ENCODE results near the gene CCDC81.

Gene CCDC81

DNA sequence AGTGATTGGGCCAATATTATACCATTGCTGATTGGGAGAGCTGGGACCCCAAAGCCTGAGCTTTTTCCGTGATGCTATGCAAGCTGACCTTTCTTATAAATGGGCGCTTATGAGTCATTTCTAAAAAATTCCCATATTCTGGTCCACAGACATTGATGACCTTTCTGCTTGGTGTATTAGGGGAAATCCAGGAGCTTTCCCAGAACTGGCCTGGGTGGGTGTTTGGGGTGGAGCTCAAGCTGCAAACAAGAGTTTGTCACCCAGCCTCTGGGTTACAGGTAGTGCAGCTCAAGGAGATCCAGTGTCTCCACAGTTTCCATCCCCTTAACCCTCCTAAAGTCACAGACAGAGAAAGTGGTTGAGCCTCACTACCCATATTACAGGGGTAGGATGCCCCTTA is 67.7 kb downstream of the CCDC81 start:
- no peak for DNase-seq (ENCODE audit: low spot score)
- TF ChIP-seq, protein P1, sequence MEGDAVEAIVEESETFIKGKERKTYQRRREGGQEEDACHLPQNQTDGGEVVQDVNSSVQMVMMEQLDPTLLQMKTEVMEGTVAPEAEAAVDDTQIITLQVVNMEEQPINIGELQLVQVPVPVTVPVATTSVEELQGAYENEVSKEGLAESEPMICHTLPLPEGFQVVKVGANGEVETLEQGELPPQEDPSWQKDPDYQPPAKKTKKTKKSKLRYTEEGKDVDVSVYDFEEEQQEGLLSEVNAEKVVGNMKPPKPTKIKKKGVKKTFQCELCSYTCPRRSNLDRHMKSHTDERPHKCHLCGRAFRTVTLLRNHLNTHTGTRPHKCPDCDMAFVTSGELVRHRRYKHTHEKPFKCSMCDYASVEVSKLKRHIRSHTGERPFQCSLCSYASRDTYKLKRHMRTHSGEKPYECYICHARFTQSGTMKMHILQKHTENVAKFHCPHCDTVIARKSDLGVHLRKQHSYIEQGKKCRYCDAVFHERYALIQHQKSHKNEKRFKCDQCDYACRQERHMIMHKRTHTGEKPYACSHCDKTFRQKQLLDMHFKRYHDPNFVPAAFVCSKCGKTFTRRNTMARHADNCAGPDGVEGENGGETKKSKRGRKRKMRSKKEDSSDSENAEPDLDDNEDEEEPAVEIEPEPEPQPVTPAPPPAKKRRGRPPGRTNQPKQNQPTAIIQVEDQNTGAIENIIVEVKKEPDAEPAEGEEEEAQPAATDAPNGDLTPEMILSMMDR (IDR thresholded peaks at IDR 0.05; ENCODE audit: extremely low read depth, insufficient read depth, missing control alignments): no peak
- in situ Hi-C loops (cut with MboI; ENCODE audit: low pct_unique_long_range_greater_than_20kb, low sequenced_read_pairs, unreplicated experiment): no loop called here

DNA sequence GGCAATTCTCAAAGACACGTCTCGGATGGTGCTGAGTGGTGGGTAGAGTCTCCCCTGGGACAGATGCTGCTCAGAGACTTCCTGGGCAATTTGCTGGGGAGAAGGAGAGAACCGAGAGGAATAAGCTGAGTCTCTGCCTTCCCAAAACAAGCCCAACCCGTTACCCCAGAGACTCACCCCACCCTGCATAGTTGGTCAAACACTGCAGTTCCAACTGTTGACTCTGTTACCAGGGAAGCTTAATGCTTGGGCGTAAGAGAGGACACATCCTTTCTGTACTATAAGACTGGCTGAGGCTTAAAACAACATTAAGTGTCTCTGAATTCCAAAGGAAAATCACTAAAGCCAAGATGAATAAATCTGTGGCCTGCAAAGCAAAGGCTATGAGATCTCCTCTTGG is 68.1 kb downstream of the CCDC81 start:
- in situ Hi-C loops (cut with MboI; ENCODE audit: low pct_unique_long_range_greater_than_20kb, low sequenced_read_pairs, unreplicated experiment): no loop called here
- DNase-seq (ENCODE audit: low spot score): no peak
- TF ChIP-seq, protein P1 (IDR thresholded peaks at IDR 0.05; ENCODE audit: extremely low read depth, insufficient read depth, missing control alignments): no peak

DNA sequence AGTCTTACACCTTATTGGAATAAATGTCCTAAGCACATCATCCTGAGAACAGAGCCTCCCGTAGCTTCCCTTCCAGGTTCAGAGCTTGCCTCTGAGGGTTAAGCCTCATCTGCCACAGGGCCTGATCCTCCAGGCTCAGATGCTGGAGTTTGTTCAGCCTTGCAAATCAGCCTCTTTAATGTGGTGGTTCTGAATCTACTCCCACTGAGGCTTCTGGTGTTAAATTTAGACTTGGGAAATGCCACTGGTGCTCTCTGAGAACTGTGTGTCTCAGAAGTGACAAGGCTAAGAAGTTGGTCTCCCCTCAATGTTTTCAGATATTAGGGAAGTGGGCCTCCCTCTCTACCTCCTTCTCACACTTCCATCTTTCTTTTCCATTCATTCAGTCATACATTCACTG is 68.7 kb downstream of the CCDC81 start:
- in situ Hi-C loops (cut with MboI; ENCODE audit: low pct_unique_long_range_greater_than_20kb, low sequenced_read_pairs, unreplicated experiment): no loop called here
- TF ChIP-seq, protein P1 (IDR thresholded peaks at IDR 0.05; ENCODE audit: extremely low read depth, insufficient read depth, missing control alignments): no peak
- no peak for DNase-seq (ENCODE audit: low spot score)

DNA sequence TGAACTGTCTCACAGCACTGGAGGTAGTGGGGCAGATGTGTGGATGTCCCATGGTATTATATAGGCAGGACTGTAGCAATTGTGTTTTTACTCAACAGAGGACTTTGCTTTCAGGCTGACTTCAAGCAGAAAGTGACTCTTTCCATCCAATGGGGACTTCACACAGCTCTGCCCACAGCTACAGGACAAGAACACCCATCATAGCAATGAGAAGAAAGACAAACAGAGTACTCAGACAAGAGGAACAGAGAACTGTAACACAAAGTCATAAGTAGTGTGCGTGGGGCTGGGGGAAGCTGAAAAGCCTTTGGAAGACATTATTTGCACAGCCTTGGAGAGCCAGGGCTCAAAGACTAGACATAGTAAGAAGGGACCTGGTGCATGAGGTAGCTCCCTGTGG is 70.3 kb downstream of the CCDC81 start:
- TF ChIP-seq, protein P1 (IDR thresholded peaks at IDR 0.05; ENCODE audit: extremely low read depth, insufficient read depth, missing control alignments): no peak
- in situ Hi-C loops (cut with MboI; ENCODE audit: low pct_unique_long_range_greater_than_20kb, low sequenced_read_pairs, unreplicated experiment): no loop called here
- DNase-seq (ENCODE audit: low spot score): no peak

DNA sequence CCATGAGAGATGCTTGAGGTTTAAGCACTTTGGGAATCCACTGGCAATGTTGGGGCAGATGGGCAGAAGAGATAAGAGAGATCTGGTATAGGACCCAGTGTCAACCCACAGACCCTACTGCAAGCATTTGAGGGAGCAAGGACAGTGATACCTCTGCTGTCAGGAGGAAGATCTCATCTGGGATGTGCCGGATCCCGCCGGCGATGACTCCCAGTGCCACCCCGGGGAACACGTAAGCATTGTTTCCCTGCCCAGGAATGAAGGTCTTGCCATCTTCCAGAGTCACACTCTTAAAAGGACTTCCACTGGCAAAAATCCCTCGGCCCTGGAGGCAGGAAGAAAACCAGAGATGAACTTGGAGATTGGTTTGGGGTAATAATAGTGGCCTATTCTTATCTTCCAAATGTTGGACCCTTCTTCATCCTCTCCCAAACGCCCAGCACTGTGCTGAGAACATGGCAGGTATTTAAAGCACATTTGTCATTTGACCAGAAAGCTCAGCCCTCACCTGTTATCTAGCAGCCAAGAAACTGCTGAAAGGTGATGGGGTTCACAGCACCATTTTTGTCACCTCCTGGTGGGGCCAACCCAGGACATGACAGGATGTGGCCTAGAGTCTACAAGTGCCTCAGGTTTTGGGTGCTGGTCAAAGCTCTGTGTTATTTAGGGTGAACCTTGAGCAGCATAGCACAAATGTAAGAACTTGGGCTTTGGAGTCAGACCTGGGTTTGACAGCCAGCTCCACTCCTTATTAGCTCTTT is 71.7 kb downstream of the CCDC81 start:
- TF ChIP-seq, protein P1 (IDR thresholded peaks at IDR 0.05; ENCODE audit: extremely low read depth, insufficient read depth, missing control alignments): no peak
- DNase-seq (ENCODE audit: low spot score): no peak
- in situ Hi-C loops (cut with MboI; ENCODE audit: low pct_unique_long_range_greater_than_20kb, low sequenced_read_pairs, unreplicated experiment): no loop called here

DNA sequence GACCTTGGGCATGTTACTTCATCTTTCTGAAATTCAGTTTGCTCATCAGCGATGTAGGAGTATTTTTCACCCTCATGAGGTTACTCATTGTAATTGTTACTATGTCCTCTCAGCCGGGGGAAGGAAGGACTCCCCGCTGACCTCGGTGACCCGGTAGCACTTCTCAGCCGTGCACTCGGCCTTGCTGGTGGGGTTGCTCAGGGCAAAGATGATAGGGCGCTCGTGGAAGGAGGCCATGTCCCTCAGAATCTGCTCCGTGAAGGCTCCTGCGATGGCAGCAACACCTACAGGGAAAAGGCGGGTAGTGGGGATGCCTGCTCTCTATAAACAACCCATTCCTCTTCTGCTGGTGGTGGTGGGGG is 72.2 kb downstream of the CCDC81 start:
- no peak for DNase-seq (ENCODE audit: low spot score)
- in situ Hi-C loops (cut with MboI; ENCODE audit: low pct_unique_long_range_greater_than_20kb, low sequenced_read_pairs, unreplicated experiment): no loop called here
- TF ChIP-seq, protein P1 (IDR thresholded peaks at IDR 0.05; ENCODE audit: extremely low read depth, insufficient read depth, missing control alignments): no peak
